ENCODE data around the gene TECPR2.

GRCh38 chr14:102496958-102497744 is 134.4 kb downstream of the TECPR2 start:
- TF ChIP-seq CTCF (IDR thresholded peaks at IDR 0.05) (no peak), POLR2A (IDR thresholded peaks at IDR 0.05) (no peak)
